Measurements from ENCODE around the gene LSM3.

DNA sequence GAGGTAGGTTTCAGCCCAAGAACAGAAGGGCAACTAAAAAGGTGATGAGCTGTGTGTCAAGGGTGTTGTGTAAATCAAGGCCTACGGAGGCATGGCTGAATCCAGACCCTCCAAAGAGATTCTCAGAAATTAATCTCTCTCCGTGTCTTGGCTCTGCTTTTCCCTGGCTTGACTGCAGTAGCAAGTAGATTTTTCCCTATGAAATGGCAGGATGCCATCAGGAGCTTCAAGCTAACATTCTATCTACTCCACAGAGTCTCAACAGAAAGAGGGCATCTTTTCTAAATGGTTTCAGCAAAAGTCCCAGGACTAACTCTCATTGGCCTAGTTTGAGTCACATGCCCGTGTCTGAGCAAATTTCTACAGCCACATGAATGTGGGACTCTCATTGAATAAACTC is 58.3 kb downstream of the LSM3 start:
- TF ChIP-seq CTCF (IDR thresholded peaks at IDR 0.05) (no peak), POLR2A (IDR thresholded peaks at IDR 0.05) (no peak)
